Sigmoid colon (tissue), 4 donors: ENCODE results near the gene NAALADL2.

Source experiments
- CTCF ChIP-seq, 4 experiments: fragments of 450-650 bp in 3 of 4; fragments of 200-600 bp in 1 of 4; IDR thresholded peaks; one replicate each; pipeline ENCODE4 v1.5.1; 2016 to 2019; ENCODE audit warnings: antibody characterized with exemption in 4 of 4, mild to moderate bottlenecking in 3 of 4, moderate library complexity in 2 of 4
- EP300 ChIP-seq, 4 donors: sonication (generic); formaldehyde crosslinking; IDR thresholded peaks; one replicate each; pipeline ENCODE4 v1.6.1; 2017; ENCODE audit warnings: antibody characterized with exemption in 4 of 4
- POLR2A ChIP-seq, 2 donors: fragments of 450-650 bp; IDR thresholded peaks; one replicate each; pipeline ENCODE4 v1.6.1; 2016; ENCODE audit warnings: antibody characterized with exemption in 2 of 2, mild to moderate bottlenecking in 2 of 2, moderate library complexity in 2 of 2
- POLR2AphosphoS5 ChIP-seq, 4 donors: sonication (generic); formaldehyde crosslinking; IDR thresholded peaks; one replicate each; pipeline ENCODE4 v1.6.1; 2017; ENCODE audit warnings: antibody characterized with exemption in 4 of 4

- TF ChIP-seq CTCF (IDR thresholded peaks at IDR 0.05) (no peak), POLR2A (IDR thresholded peaks at IDR 0.05) (no peak), POLR2AphosphoS5 (IDR thresholded peaks at IDR 0.05) (no peak), EP300 (IDR thresholded peaks at IDR 0.05) (no peak)
These were observed 415.5 kb downstream of the NAALADL2 start for GRCh38 chr3:175274474-175275218.
